Suprapubic skin (tissue), 4 donors: ENCODE data around the gene MAP3K15.

Experiments
- EP300 ChIP-seq: sonication (generic); formaldehyde crosslinking; IDR thresholded peaks from one replicate; pipeline ENCODE4 v1.6.1; 2017; ENCODE audit warnings: antibody characterized with exemption
- POLR2A ChIP-seq, 2 donors: fragments of 450-650 bp; IDR thresholded peaks; one replicate each; pipeline ENCODE4 v1.6.1; 2017; ENCODE audit warnings: antibody characterized with exemption in 2 of 2, mild to moderate bottlenecking in 2 of 2, moderate library complexity in 2 of 2
- POLR2AphosphoS5 ChIP-seq, 3 donors: sonication (generic); formaldehyde crosslinking; IDR thresholded peaks; one replicate each; pipeline ENCODE4 v1.6.1; 2017; ENCODE audit warnings: antibody characterized with exemption in 3 of 3
- TF ChIP-seq, protein P1 (sequence below), 2 donors: fragments of 200-600 bp in 1 of 2; fragments of 450-650 bp in 1 of 2; sonication (generic) in 1 of 2; IDR thresholded peaks; one replicate each; pipeline ENCODE4 v1.5.1; 2016 to 2019; ENCODE audit warnings: antibody characterized with exemption in 2 of 2, mild to moderate bottlenecking in 1 of 2, moderate library complexity in 1 of 2

GRCh38 chrX:19343085-19343534 lies 172.2 kb downstream of the MAP3K15 start:
- TF ChIP-seq, protein P1, sequence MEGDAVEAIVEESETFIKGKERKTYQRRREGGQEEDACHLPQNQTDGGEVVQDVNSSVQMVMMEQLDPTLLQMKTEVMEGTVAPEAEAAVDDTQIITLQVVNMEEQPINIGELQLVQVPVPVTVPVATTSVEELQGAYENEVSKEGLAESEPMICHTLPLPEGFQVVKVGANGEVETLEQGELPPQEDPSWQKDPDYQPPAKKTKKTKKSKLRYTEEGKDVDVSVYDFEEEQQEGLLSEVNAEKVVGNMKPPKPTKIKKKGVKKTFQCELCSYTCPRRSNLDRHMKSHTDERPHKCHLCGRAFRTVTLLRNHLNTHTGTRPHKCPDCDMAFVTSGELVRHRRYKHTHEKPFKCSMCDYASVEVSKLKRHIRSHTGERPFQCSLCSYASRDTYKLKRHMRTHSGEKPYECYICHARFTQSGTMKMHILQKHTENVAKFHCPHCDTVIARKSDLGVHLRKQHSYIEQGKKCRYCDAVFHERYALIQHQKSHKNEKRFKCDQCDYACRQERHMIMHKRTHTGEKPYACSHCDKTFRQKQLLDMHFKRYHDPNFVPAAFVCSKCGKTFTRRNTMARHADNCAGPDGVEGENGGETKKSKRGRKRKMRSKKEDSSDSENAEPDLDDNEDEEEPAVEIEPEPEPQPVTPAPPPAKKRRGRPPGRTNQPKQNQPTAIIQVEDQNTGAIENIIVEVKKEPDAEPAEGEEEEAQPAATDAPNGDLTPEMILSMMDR (IDR thresholded peaks at IDR 0.05): no peak
- TF ChIP-seq POLR2A (IDR thresholded peaks at IDR 0.05) (no peak), EP300 (no peak), POLR2AphosphoS5 (IDR thresholded peaks at IDR 0.05) (no peak)
